OCI-LY3 (cell line): ENCODE measurements around the gene ARPC1B.

Source experiments
- CTCF ChIP-seq: fragments of 200-600, 300-600 bp; sonication (generic); IDR thresholded peaks from 2 replicates; pipeline ENCODE4 v1.5.1; 2014; ENCODE audit warnings: antibody characterized with exemption, low read length, low read depth
- EZH2phosphoT487 ChIP-seq: fragments of 200-600 bp; shearing (Covaris generic); IDR thresholded peaks from 2 replicates; pipeline ENCODE4 v1.6.1; 2018; ENCODE audit warnings: antibody characterized with exemption, mixed run types, low read depth

GRCh38 chr7:99362801-99363200 is 11.7 kb upstream of the ARPC1B start:
- TF ChIP-seq CTCF (no peak), EZH2phosphoT487 (no peak)
